IPS-20b (cell line): ENCODE data around the gene NLRC5.
"Not testable (repeated sequence)": the region's sequence is repeated elsewhere in the genome, so short reads cannot be mapped to it uniquely, and the experiment has no call there.

ENCODE experiments used
- H3K27ac ChIP-seq: one replicate; pipeline ENCODE4 v1.5.1; 2013; ENCODE audit warnings: low read length
- H3K27me3 ChIP-seq: 2 replicates; pipeline ENCODE4 v1.6.1; 2013; ENCODE audit warnings: mild to moderate bottlenecking, low read length, inconsistent platforms; ENCODE audit not compliant: insufficient read depth
- H3K36me3 ChIP-seq: 2 replicates; pipeline ENCODE4 v1.6.1; 2013; ENCODE audit warnings: low read depth, mild to moderate bottlenecking, inconsistent platforms, low read length, moderate library complexity; ENCODE audit not compliant: insufficient read depth
- H3K4me1 ChIP-seq: 2 replicates; pipeline ENCODE4 v1.6.1; 2013; ENCODE audit warnings: mild to moderate bottlenecking, control low read depth, inconsistent platforms, low read length, moderate library complexity; ENCODE audit not compliant: insufficient read depth
- H3K4me3 ChIP-seq: 2 replicates; pipeline ENCODE4 v1.5.1; 2013; ENCODE audit warnings: mild to moderate bottlenecking, low read length, inconsistent platforms
- H3K9ac ChIP-seq: 2 replicates; pipeline ENCODE4 v1.6.1; 2013; ENCODE audit warnings: low read depth, mild to moderate bottlenecking, inconsistent platforms, low read length, moderate library complexity
- H3K9me3 ChIP-seq: 2 replicates; pipeline ENCODE4 v1.6.1; 2013; ENCODE audit warnings: mild to moderate bottlenecking, low read depth, low read length, inconsistent platforms; ENCODE audit not compliant: insufficient read depth

Gene NLRC5

GRCh38 chr16:57108432-57108831 lies 119.1 kb downstream of the NLRC5 start:
- H3K36me3 ChIP-seq: no peaks in the 10 kb centered on the region
- H3K4me1 ChIP-seq: peaks cover 4% of the 10 kb centered on the region; the same call in 1 of the 2 replicates
- H3K27ac ChIP-seq: no peak overlapping the region
- no peak overlapping the region for H3K9ac ChIP-seq
- H3K4me3 ChIP-seq: no peak overlapping the region
- H3K9me3 ChIP-seq: no peaks in the 10 kb centered on the region
- no peaks in the 10 kb centered on the region for H3K27me3 ChIP-seq

- H3K27me3 ChIP-seq: not testable (repeated sequence)
Measured at GRCh38 chr16:57109259-57110105, 120.1 kb downstream of the NLRC5 start.

GRCh38 chr16:57110937-57111336 lies 121.6 kb downstream of the NLRC5 start:
- no peak overlapping the region for H3K4me3 ChIP-seq
- no peak overlapping the region for H3K27ac ChIP-seq
- no peaks in the 10 kb centered on the region for H3K9me3 ChIP-seq
- no peak overlapping the region for H3K9ac ChIP-seq
- no peaks in the 10 kb centered on the region for H3K36me3 ChIP-seq
- H3K27me3 ChIP-seq: no peaks in the 10 kb centered on the region
- H3K4me1 ChIP-seq: no peaks in the 10 kb centered on the region; the same call in 1 of the 2 replicates

More at GRCh38 chr16:57109259-57110105, 120.1 kb downstream of the NLRC5 start:
- H3K9ac ChIP-seq, H3K27ac ChIP-seq, H3K4me1 ChIP-seq, H3K36me3 ChIP-seq, H3K9me3 ChIP-seq, H3K4me3 ChIP-seq: not testable (repeated sequence)

GRCh38 chr16:57111420-57111819 lies 122.1 kb downstream of the NLRC5 start:
- H3K36me3 ChIP-seq: no peaks in the 10 kb centered on the region
- no peak overlapping the region for H3K4me3 ChIP-seq
- no peaks in the 10 kb centered on the region for H3K27me3 ChIP-seq
- H3K27ac ChIP-seq: no peak overlapping the region
- H3K9me3 ChIP-seq: no peaks in the 10 kb centered on the region
- no peak overlapping the region for H3K9ac ChIP-seq
- no peaks in the 10 kb centered on the region; the same call in 1 of the 2 replicates for H3K4me1 ChIP-seq

GRCh38 chr16:57112403-57113041 lies 123.2 kb downstream of the NLRC5 start:
- Histone ChIP-seq H3K9ac (no peak overlapping the region), H3K27ac (no peak overlapping the region), H3K4me3 (no peak overlapping the region), H3K9me3 (no peaks in the 10 kb centered on the region), H3K36me3 (no peaks in the 10 kb centered on the region), H3K27me3 (no peaks in the 10 kb centered on the region), H3K4me1 (no peaks in the 10 kb centered on the region; the same call in 1 of the 2 replicates)

- no peaks in the 10 kb centered on the region for H3K27me3 ChIP-seq
- no peak overlapping the region for H3K4me3 ChIP-seq
- no peaks in the 10 kb centered on the region for H3K36me3 ChIP-seq
- H3K9ac ChIP-seq: no peak overlapping the region
- H3K9me3 ChIP-seq: no peaks in the 10 kb centered on the region
- no peak overlapping the region for H3K27ac ChIP-seq
- H3K4me1 ChIP-seq: no peaks in the 10 kb centered on the region; the same call in 1 of the 2 replicates
Measured at GRCh38 chr16:57113042-57113453, 123.7 kb downstream of the NLRC5 start.

- H3K9ac ChIP-seq: no peak overlapping the region
Measured at GRCh38 chr16:57113664-57114063, 124.3 kb downstream of the NLRC5 start.

GRCh38 chr16:57115168-57115513 lies 125.8 kb downstream of the NLRC5 start:
- H3K9me3 ChIP-seq: no peaks in the 10 kb centered on the region
- no peaks in the 10 kb centered on the region for H3K27me3 ChIP-seq
- no peaks in the 10 kb centered on the region; the same call in 1 of the 2 replicates for H3K4me1 ChIP-seq
- H3K4me3 ChIP-seq: no peak overlapping the region
- H3K9ac ChIP-seq: no peak overlapping the region
- no peak overlapping the region for H3K27ac ChIP-seq
- H3K36me3 ChIP-seq: no peaks in the 10 kb centered on the region

More at GRCh38 chr16:57113664-57114063, 124.3 kb downstream of the NLRC5 start:
- Histone ChIP-seq H3K9me3 (no peaks in the 10 kb centered on the region), H3K4me3 (no peak overlapping the region), H3K36me3 (no peaks in the 10 kb centered on the region), H3K27me3 (no peaks in the 10 kb centered on the region), H3K4me1 (no peaks in the 10 kb centered on the region; the same call in 1 of the 2 replicates), H3K27ac (no peak overlapping the region)

- H3K27ac ChIP-seq: peak overlapping the region; percentile 22
- H3K9ac ChIP-seq: no peak overlapping the region
- H3K36me3 ChIP-seq: no peaks in the 10 kb centered on the region
- H3K4me1 ChIP-seq: no peaks in the 10 kb centered on the region; the same call in 1 of the 2 replicates
- H3K4me3 ChIP-seq: no peak overlapping the region
- no peaks in the 10 kb centered on the region for H3K27me3 ChIP-seq
- no peaks in the 10 kb centered on the region for H3K9me3 ChIP-seq
Measured at GRCh38 chr16:57115514-57116182, 126.3 kb downstream of the NLRC5 start.

GRCh38 chr16:57118461-57119084 lies 129.2 kb downstream of the NLRC5 start:
- H3K27me3 ChIP-seq: no peaks in the 10 kb centered on the region
- no peak overlapping the region for H3K9ac ChIP-seq
- no peak overlapping the region for H3K27ac ChIP-seq
- no peaks in the 10 kb centered on the region for H3K9me3 ChIP-seq
- no peaks in the 10 kb centered on the region for H3K36me3 ChIP-seq
- H3K4me3 ChIP-seq: no peak overlapping the region
- H3K4me1 ChIP-seq: no peaks in the 10 kb centered on the region; the same call in 1 of the 2 replicates

- Histone ChIP-seq H3K27me3 (no peaks in the 10 kb centered on the region), H3K4me3 (no peak overlapping the region), H3K4me1 (no peaks in the 10 kb centered on the region), H3K9ac (no peak overlapping the region), H3K9me3 (no peaks in the 10 kb centered on the region), H3K36me3 (no peaks in the 10 kb centered on the region), H3K27ac (no peak overlapping the region)
Measured at GRCh38 chr16:57123216-57123973, 134.0 kb downstream of the NLRC5 start.
